NCI-H524 treated with DMSO at 0.1 percent for 48 hours (cell line): Measurements from ENCODE around the gene AGBL5.

ENCODE experiments used
- DNase-seq: peaks from one replicate; lab custom pipeline; 2025; lab: John Stamatoyannopoulos, UW

AGBL5 gene

GRCh38 chr2:27024812-27025211 lies 26.7 kb upstream of the AGBL5 start:
- DNase-seq = no peak

- DNase-seq = no peak
Measured at GRCh38 chr2:27025281-27025800, 26.1 kb upstream of the AGBL5 start.

GRCh38 chr2:27025861-27026851 lies 25.3 kb upstream of the AGBL5 start:
- DNase-seq = no peak

- DNase-seq = no peak
Measured at GRCh38 chr2:27027211-27027651, 24.2 kb upstream of the AGBL5 start.

GRCh38 chr2:27029051-27029450 lies 22.4 kb upstream of the AGBL5 start:
- no peak for DNase-seq

- DNase-seq = peak; percentile 29
Measured at GRCh38 chr2:27032495-27033252, 18.8 kb upstream of the AGBL5 start, which contains the start of gene TMEM214. Gene TMEM214, plus strand, starts transcription at chr2:27032965. Its CDS starts 51 bp downstream, at chr2:27033016.

GRCh38 chr2:27033253-27033852 lies 18.1 kb upstream of the AGBL5 start:
- DNase-seq = no peak

GRCh38 chr2:27038012-27038411 lies 13.5 kb upstream of the AGBL5 start:
- no peak for DNase-seq

GRCh38 chr2:27038631-27039339 lies 12.7 kb upstream of the AGBL5 start:
- no peak for DNase-seq

GRCh38 chr2:27039426-27039825 lies 12.0 kb upstream of the AGBL5 start:
- DNase-seq = no peak

GRCh38 chr2:27039871-27040270 lies 11.6 kb upstream of the AGBL5 start:
- no peak for DNase-seq

- no peak for DNase-seq
Measured at GRCh38 chr2:27040282-27040681, 11.2 kb upstream of the AGBL5 start.

- DNase-seq = no peak
Measured at GRCh38 chr2:27041752-27042151, 9.7 kb upstream of the AGBL5 start.

GRCh38 chr2:27042159-27042661 lies 9.3 kb upstream of the AGBL5 start:
- DNase-seq = no peak

GRCh38 chr2:27042985-27043634 lies 8.4 kb upstream of the AGBL5 start:
- DNase-seq = no peak

- no peak for DNase-seq
Measured at GRCh38 chr2:27049422-27050280, 1.8 kb upstream of the AGBL5 start.

- peak; percentile 91 for DNase-seq
Measured at GRCh38 chr2:27050281-27050995, 1.0 kb upstream of the AGBL5 start.

- no peak for DNase-seq
Measured at GRCh38 chr2:27051902-27052645, 606 bp downstream of the AGBL5 start.
